SK-N-SH treated with all-trans-retinoic acid at 6 μM for 48 hours (cell line): ENCODE data around the gene ATL3.

Experiments
- ARNTL ChIP-seq: fragments of 450-650 bp; formaldehyde crosslinking; IDR thresholded peaks from 2 replicates; pipeline ENCODE4 v1.5.0; 2020; ENCODE audit warnings: low read depth, mild to moderate bottlenecking, moderate library complexity, borderline replicate concordance
- CREB5 ChIP-seq: fragments of 250-450 bp; sonication (Bioruptor Pico); IDR thresholded peaks from 2 replicates; pipeline ENCODE4 v1.5.1; 2020; ENCODE audit warnings: low read depth, mild to moderate bottlenecking, moderate library complexity
- CSDC2 ChIP-seq: fragments of 250-450 bp; sonication (Bioruptor Pico); IDR thresholded peaks from 2 replicates; pipeline ENCODE4 v1.5.0; 2020; ENCODE audit warnings: mild to moderate bottlenecking, moderate library complexity
- PATZ1 ChIP-seq: fragments of 250-450 bp; sonication (Bioruptor Pico); IDR thresholded peaks from 2 replicates; pipeline ENCODE4 v1.8.0; 2020; ENCODE audit warnings: mild to moderate bottlenecking, moderate library complexity, borderline replicate concordance
- PPARA ChIP-seq: fragments of 250-450 bp; sonication (Bioruptor Pico); IDR thresholded peaks from 2 replicates; pipeline ENCODE4 v1.5.0; 2020; ENCODE audit warnings: mild to moderate bottlenecking, borderline replicate concordance
- TOX ChIP-seq: fragments of 250-450 bp; sonication (Bioruptor Pico); IDR thresholded peaks from 2 replicates; pipeline ENCODE4 v1.8.0; 2021; ENCODE audit warnings: mild to moderate bottlenecking, moderate library complexity, borderline replicate concordance
- ZC3H10 ChIP-seq: fragments of 250-450 bp; sonication (Bioruptor Pico); IDR thresholded peaks from 2 replicates; pipeline ENCODE4 v1.5.1; 2021; ENCODE audit warnings: mild to moderate bottlenecking, moderate library complexity
- ZFP3 ChIP-seq: fragments of 250-450 bp; sonication (Bioruptor Pico); IDR thresholded peaks from 2 replicates; pipeline ENCODE4 v1.5.0; 2020; ENCODE audit warnings: mild to moderate bottlenecking, moderate library complexity
- ZFP30 ChIP-seq: fragments of 450-650 bp; formaldehyde crosslinking; IDR thresholded peaks from 2 replicates; pipeline ENCODE4 v1.5.0; 2022; ENCODE audit warnings: mild to moderate bottlenecking, moderate library complexity
- ZNF70 ChIP-seq: fragments of 450-650 bp; formaldehyde crosslinking; IDR thresholded peaks from 2 replicates; pipeline ENCODE4 v1.5.0; 2020; ENCODE audit warnings: mild to moderate bottlenecking, moderate library complexity
- ZNF8 ChIP-seq: fragments of 450-650 bp; formaldehyde crosslinking; IDR thresholded peaks from 2 replicates; pipeline ENCODE4 v1.5.0; 2020; ENCODE audit warnings: mild to moderate bottlenecking, moderate library complexity

- TF ChIP-seq ZNF70 = no peak
- TF ChIP-seq ZFP30 (CRISPR knock-in tag) = no peak
- TF ChIP-seq ARNTL (CRISPR knock-in tag) = no peak
- no peak for TF ChIP-seq ZNF8 (CRISPR knock-in tag)
- no peak for TF ChIP-seq TOX
- TF ChIP-seq PPARA (CRISPR knock-in tag) = no peak
- no peak for TF ChIP-seq PATZ1
- TF ChIP-seq CSDC2 (CRISPR knock-in tag) = no peak
- no peak for TF ChIP-seq ZFP3 (CRISPR knock-in tag)
- TF ChIP-seq ZC3H10 (CRISPR knock-in tag) = no peak
- no peak for TF ChIP-seq CREB5 (CRISPR knock-in tag)
Observed at GRCh38 chr11:63663809-63664208, 7.4 kb downstream of the ATL3 start.
